T1000 (cell line): ENCODE measurements around the gene SERP1.
"Not testable (repeated sequence)": the region's sequence is repeated elsewhere in the genome, so short reads cannot be mapped to it uniquely, and the experiment has no call there.

ENCODE experiments used
- DNase-seq: peaks from one replicate; lab custom pipeline; 2025; ENCODE audit warnings: mixed read lengths; lab: John Stamatoyannopoulos, UW

SERP1 gene

GRCh38 chr3:150538324-150539208 lies 7.7 kb downstream of the SERP1 start:
- no peak for DNase-seq

- DNase-seq, result no peak
These were observed 11.1 kb downstream of the SERP1 start for GRCh38 chr3:150535204-150535603.

- no peak for DNase-seq
These were observed 14.5 kb downstream of the SERP1 start for GRCh38 chr3:150531775-150532174.

- no peak for DNase-seq
These were observed 17.9 kb downstream of the SERP1 start for GRCh38 chr3:150528354-150528797.

DNA sequence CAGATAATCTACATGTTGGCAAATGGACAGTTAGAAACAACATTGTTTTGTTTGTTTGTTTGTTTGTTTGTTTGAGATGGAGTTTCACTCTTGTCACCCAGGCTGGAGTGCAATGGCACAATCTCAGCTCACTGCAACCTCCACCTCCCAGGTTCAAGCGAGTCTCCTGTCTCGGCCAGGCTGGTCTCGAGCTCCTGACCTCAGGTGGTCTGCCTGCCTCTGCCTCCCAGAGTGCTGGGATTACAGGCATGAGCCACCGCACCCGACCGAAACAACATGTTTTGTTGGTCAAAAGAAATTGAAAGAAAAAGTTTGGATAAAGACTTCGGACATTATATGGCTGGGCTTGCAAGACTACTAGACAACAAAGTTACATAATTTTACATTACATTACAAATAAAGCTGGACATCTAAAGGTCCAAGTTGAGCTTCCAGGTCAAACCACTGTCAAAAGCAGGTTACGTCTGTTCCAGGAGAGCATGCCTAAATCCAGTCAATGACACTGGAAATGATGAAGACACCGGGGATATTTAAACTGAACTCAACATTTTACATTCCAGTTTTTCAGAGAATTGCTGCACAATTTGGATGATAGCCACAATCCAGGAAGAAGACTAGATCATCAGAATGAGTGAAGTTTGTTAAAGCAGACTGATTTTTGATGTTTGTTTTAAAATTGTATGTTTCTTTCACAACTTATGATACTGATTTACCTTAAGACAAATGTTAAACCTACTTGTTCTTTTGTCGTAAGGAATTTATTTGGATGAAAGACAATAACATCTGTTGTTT lies 18.6 kb downstream of the SERP1 start:
- no peak for DNase-seq

- DNase-seq, result no peak
These were observed 22.8 kb downstream of the SERP1 start for GRCh38 chr3:150523538-150523937.

GRCh38 chr3:150521463-150521862 lies 24.8 kb downstream of the SERP1 start:
- DNase-seq, result no peak

DNA sequence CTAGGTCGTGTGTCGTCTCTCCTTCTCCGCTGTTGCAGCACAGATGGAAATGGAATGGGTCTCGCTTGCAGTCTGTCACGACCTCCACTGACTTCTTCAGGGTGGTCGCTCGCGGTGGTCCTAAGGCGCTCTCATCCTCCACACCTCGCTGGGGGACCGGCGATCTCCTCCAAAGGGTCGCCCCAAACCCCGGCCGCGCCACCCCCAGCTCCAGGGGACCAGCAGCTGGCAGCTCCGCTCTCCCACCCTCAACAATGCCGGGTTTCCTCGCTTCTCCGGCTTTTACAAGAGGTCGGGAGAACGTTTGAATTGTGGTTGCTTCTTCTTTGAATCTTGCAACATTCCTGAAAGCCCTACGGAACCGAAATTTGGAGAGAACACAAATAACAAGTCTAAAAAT lies 25.9 kb downstream of the SERP1 start:
- no peak for DNase-seq

DNA sequence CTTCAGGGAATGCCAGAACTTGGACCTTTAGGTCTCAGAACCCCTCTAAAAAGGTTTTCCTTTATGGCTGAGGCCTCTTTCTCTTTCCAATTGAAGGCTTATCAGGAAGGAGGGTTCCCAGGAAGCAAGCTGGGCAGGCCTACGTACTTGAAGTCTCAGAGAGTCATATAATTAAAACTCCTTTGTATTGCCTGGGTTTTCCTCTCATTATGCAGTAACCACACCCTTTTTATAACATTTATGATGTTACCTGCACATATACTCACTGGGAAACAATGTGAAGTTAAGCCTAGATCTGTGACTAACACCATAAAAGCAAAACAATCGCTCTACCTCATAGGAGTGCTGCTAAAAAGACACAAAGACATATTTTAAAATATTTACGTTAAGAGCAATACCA lies 27.3 kb downstream of the SERP1 start:
- DNase-seq, result no peak

DNA sequence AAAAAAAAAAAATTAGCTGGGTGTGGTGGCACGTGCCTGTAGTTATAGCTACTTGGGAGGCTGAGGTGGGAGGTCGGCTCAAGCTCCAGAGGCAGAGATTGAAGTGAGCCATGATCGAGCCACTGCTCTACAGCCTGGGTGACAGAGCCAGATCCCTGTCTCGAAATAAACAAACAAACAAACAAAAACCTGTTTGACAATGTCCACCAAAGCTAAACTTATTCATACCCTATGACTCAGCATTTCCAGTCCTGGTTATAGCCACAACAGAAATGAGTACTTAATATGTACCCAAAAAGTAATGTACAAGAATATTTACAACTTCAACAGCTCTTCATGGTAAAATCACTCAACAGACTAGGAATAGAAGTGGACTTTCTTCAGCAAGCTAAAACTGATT lies 31.1 kb downstream of the SERP1 start:
- DNase-seq, result no peak

GRCh38 chr3:150511122-150511821 lies 35.0 kb downstream of the SERP1 start:
- DNase-seq, result no peak

DNA sequence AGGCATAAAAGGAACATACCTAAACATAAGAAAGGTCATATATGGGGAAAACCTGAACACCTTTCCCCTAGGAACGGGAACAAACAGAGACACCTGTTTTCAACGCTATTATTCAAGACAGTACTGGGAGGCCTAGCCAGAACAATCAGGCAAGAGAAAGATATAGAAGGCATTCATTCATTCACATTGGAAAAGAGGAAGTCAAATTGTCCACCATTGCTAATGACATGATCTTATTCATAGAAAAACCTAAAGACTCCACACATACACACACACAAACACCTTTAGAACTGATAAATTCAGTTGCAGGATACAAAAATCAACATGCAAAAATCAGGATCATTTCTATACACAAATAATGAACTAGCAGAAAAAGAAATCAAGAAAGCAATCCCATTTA lies 36.5 kb downstream of the SERP1 start:
- DNase-seq, result no peak

DNA sequence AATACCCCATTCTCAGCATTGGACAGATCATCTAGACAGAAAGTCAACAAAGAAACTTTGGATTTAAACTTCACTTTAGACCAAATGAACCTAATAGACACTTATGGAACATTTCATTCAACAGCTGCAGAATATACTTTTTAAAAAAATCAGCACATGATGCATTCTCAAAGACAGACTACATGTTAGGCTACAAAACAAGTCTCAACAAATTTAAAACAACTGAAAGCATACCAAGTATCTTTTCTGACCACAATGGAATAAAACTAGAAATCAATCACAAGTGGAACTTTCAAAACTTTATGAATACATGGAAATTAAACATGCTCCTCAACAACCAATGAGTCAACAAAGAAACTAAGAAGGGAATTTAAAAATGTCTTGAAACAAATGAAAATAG lies 37.9 kb downstream of the SERP1 start:
- no peak for DNase-seq

DNA sequence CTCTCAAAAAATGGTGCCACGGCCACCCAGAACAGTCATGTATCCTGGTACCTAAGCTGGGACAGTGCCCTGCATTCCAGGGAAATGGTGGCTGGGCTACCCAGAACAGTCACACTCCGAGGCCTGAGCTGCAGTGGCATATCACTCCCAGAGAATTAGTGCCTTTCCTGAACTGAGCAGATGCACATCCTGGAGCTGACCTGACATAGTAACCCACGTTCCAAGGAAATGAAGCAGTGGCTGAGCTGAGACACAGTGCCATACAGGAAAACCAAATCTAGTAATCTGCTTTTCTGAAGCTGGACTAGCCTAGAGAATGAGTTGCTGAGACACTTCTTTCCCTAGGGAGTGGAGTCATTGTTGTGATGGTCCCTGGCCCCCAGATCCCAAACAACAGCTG lies 41.8 kb downstream of the SERP1 start:
- no peak for DNase-seq

DNA sequence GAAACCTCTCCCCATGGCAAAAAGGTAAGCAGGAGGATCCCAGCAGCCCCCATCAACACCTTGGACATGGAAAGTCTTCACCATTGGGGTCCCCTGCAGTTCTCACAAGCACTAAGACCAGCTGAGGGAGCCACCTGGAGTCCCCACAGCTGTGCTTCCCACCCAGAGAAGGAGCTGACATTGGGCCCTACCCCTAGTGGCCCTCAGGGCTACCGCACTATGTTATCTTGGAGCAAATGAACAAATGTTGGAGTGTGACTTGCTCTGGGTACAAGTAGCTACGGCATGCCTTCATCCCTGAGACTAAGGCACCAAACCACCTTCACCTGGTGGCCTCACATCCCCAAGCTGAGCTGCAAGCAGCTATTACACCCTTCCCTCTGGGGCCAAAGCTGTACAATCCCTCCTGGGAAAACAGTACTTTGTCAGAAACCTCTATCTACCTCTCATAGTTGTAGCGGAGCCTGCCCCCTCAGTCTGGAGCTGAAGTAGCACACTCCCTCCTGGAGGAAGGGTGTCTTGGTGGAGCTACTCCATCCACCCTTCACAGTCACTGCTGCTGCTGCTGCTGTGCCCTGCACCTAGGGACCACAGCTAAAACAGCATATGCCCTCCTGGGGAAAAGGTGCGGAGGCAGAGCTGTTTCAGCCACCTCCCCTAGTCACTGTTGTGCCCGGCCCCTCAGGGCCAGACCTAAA lies 42.7 kb downstream of the SERP1 start:
- DNase-seq, result no peak

GRCh38 chr3:150500960-150501359 lies 45.3 kb downstream of the SERP1 start:
- not testable (repeated sequence) for DNase-seq

DNA sequence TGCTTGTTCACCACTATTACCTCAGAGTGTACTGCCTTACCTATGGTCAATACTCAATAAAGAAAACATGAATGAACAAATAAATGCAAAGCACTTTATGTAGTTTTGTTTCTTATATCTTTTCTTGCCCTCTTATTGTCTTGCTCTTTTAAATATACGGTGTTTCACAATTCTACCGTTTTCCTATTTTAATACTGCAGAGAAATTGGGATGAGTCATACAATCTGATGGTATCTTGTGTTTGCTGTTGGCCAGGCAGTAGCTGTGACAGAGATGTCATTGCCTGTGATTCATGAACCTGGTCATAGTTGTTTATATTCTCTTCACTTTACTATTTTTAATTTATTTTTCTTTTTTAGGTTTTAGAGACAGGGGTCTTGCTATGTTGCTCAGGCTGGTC lies 48.3 kb downstream of the SERP1 start:
- no peak for DNase-seq

DNA sequence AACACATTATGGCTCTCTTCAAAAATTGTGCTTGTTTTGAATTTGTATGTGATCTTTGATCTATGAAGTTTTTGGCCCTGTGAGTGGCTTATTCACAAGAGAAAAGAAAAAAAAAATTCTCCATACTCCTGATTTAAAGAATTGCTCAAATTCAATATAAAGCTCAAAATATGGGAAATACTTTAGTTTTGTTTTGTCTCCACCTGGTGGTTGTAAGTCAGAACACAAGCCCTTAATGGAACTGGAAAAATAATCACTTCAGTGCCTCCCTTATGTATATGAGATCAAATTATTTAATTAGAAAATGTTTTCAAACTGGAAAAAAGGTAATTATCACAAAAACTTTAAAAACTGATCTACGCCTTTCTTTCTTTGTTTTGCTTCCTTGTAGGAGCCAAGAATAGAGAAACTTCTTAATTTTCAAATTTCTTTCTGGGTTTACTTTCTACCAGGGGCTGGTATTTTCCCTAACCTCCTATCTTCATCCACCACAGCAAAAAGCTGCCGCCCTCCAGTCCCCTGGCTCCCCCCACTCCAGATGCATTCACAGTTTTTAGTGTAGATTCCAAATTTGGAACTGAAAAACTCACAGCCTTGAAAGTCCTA lies 50.6 kb downstream of the SERP1 start:
- DNase-seq, result no peak

DNA sequence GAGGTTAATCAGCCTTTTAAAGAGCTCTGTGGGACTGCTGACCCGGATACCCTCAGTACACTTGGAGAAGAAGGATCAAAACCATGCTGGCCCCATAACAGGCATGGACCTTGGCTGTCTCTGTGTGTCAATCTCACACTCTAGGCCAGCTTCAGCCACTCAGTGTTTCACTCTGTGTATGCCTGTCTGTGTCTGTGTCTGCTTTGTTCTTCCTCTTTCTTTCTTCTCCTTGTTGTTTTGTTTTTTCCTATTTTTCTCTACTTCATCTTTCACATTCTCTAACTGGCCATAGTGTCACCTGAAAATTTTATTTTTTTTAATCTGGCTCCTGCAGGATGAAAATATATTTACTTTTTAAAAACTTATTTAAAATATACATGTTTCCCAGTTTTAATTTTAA lies 51.1 kb downstream of the SERP1 start:
- no peak for DNase-seq

GRCh38 chr3:150494411-150494977 lies 51.8 kb downstream of the SERP1 start:
- DNase-seq, result no peak
